Posterior cingulate gyrus (tissue), 11 donors: Measurements from ENCODE around the gene SORCS2.

Source experiments
- DNase-seq, 10 donors: peaks; one replicate each; pipeline versions ENCODE4 v3.0.0 to v3.0.0-alpha.2; 2020 to 2021; ENCODE audit warnings: mixed read lengths in 3 of 10
- intact Hi-C: fragments of 100-400 bp; cut with DNase I; formaldehyde crosslinking; loops from one replicate; pipeline ENCODE4 v1.15.1; 2023

SORCS2 gene

DNA sequence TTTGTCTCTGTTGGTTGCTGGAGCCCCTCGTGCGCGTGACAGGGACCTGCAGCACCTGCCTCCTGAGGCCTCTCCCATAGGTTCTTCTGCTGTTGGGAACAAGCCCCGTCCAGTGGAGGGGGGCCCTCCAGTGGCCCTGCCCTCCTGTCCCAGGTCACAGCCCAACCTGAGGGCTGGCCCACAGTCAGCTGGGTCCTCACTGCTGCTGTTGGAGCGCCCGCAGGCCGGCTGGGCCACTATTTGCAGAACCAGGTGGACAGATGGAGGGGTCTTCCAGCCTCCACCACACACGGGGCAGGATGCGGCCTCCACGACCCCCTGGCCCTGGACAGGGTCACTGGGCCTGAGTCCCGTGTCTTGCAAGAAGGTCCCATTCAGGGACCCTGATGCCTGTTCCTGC, 293.8 kb downstream of the SORCS2 start:
- intact Hi-C loops = no loop called here
- no peak for DNase-seq

DNA sequence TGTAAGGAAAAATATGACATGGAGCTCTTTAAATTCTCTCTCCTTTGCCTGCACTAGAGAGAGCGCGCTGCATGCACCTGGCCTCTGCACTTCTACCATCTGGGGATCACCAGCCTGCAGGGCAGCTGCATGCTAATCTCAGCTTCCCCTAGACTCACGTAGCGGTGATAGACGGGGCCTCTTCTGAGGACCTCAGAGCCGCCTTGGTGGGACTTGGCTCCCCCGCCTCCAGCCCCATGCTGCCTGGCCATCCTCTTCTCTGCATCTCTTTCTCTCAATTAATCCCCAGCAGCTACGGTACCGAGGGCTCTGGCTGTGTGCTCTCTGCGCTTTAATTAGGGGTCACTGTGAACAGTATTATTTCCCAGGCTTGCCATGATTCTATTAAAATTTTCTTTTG, 295.2 kb downstream of the SORCS2 start:
- intact Hi-C loops = no loop called here
- no peak for DNase-seq

DNA sequence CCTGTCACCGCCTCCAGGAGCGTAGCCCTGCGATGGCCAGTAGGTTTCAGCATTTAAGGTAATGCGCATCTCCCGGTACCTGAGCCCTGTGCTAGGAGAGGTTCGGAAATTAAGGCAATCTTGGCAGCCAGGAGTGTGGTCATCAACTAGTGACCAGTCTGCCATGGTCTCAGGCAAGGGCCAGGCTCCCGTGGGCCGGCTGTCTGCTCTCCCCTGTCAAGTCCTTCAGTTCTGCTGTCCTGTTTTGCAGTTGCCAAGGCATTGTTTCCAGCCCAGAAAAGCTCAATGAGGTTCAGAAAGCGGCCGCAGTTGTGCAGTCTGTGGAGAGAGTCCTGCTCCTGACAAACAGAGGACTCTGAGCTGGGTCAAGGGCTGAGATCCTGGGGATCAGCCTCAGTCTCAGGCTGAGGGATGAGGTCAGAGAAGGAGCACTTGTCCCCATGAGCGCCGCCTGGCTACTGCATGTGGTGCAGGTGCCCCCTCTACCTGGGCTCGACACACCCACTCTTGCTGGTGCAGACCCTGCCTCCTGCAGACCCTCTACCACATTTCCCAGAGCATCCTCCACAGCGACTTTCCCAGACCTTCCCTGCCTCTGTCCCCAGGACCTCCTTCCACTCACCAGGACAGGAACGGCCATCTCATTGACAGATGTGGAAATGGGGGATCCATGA, 295.8 kb downstream of the SORCS2 start:
- DNase-seq = no peak
- intact Hi-C loops = no loop called here

DNA sequence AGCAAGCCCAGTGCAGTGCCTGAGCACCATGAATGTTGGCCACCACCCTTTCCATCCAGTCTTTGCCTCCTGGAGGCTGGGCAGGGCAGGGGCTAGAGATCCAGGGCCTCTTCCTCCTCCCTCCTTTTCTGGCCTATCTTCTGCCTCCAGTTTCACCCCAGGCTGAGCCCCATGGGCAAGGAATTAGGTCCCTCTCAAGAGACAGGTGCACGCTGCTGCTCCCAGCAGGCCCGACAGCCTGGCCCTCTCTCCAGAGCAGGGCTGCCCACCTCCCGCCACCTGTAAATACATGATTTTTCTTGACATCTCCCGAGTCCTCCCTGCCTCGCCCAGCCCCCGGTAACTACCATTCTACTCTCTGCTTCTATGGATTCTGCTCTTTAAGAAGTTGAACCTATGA, 299.6 kb downstream of the SORCS2 start:
- no peak for DNase-seq
- intact Hi-C loops = no loop called here

DNA sequence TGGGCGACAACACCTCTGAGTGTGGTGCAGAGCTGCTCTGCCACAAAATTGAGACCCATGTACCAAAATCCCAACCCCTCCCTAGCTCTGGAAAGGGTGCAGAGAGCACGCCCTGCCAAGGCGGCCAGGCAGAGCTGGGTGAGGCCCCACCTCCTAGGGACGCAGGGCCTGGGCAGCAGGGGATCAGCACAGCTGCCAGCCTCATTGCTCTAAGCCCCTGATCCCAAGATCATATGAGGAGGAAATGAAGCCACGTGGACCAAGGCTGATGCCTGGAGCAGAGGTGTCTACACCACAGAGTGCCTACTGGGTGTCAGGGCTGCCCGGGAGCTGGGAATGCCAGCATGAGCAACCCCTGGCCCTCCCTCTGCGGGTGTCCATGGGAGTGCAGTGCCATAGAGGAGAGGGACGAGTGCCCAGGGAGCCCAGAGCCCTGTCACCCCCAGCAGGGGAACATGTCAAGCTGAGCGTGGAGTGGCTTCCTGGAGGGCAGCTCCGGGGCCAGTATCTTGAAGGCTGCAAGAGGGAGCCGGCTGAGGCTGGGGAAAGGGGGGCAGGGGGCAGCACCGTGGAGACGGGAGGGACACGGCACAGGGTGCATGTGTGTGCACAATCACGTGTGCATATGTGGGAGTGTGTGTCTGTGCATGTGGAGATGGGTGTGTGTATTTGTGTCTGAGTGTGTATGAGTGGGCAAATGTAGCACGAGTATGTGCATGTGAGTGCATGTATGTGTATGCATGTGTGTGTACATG, 306.3 kb downstream of the SORCS2 start:
- no peak for DNase-seq
- intact Hi-C loops = no loop called here

DNA sequence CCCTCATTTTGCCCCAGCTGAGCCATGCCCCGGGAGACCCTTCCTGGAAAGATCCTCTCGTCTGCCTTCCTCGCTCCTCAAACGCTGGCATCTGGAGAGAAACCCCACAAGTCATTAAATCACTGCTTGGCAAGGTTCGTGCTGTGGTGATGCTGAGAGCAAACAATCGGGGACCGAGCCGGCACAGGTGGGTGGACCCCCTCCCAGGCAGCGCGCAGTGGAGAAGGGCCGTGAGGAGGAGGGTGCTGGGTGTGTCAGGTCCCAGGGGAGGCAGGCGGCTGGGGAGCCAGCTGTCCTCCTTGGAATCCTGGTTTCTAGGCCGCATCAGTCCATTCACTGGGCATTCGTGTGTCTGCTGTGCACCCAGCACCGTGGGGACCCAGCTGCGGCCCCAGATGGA, 307.3 kb downstream of the SORCS2 start:
- intact Hi-C loops = no loop called here
- DNase-seq = no peak

DNA sequence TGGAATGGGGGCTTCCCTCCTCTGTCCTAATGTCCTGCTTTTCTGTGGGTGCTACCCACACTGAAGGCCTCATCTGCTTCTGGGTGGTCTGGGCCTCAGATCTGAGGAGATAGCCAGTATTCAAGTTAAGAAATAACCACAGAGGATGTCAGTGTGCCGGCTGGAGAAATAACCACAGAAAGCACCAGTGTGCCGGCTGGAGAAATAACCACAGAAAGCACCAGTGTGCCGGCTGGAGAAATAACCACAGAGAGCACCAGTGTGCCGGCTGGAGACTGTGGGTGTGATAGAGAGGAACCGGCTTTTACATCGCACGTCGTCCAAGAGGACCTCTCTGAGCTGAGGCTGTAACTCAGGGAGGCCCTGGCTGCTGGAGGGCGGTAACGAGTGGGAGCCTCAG, 308.1 kb downstream of the SORCS2 start:
- no peak for DNase-seq
- intact Hi-C loops = no loop called here

DNA sequence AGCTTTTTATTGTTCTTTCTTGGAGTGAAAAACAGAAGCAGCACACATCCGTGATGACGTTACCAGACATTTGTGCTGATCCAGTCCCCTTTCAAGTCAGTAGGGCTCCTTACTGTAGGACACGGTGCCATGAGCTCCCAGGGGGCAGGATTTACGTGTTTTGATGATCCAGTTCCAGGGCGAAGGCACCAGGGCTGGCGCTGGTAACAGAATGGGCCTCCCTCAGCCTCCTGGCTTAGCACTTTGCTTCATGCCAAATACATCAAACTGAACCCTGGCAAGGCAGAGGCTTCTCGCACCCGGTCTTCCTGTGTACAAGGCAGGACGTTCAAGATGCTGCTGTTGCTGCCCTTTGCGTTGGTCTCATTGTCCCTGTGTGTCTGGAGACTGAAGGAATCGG, 309.0 kb downstream of the SORCS2 start:
- intact Hi-C loops = no loop called here
- no peak for DNase-seq

DNA sequence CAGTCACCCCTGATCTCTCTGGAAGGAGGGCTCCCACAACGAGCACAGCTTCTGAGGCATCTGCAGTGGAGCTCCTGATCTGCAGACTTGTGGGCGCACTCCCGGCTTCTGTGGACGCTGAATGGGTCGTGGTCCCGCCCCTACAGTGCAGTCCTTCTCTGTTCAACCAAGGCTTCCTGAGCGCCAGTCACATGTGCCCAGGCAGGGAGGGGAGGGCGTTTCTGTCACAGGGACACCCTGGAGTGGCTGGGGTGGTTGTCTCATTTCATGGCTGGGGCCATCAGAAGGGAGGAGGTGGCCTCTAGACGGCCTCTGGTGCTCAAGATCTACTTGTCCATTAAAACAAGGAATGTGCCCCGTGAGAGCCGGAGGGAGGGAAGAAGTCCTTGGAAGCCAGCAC, 309.5 kb downstream of the SORCS2 start:
- DNase-seq = no peak
- intact Hi-C loops = no loop called here

DNA sequence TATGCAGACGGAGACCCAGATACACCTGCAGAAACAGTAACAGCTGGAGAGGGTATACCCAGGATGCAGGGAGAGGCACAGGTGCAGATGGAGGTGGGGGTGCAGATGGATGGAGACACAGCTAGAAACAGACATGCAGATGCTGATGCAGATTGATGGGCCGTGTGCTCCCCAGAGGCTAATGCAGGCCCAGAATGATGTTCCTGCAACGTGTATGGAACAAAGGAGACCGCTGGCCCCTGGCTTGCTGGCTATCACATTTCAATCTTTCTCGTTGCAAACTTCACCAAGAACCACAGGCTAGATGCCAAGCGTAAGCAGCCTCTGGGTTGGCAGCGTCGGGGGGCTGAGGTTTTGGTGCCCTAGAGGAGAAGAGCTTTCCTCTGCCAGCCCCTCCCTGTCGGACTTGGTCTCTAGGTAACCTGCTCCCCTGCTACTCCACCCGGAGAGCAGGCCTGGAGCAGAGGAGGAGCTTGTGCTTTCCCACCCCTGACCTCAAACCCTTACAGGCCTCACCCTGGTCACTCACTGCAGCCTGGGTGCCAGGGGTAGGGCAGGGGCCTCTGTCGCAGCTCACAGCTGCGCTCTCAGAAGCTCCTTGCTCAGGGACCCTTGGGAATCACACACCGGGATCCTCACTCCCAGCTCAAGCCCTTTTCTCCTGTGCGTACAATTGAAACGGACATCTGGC, 311.4 kb downstream of the SORCS2 start:
- intact Hi-C loops = no loop called here
- DNase-seq = no peak

DNA sequence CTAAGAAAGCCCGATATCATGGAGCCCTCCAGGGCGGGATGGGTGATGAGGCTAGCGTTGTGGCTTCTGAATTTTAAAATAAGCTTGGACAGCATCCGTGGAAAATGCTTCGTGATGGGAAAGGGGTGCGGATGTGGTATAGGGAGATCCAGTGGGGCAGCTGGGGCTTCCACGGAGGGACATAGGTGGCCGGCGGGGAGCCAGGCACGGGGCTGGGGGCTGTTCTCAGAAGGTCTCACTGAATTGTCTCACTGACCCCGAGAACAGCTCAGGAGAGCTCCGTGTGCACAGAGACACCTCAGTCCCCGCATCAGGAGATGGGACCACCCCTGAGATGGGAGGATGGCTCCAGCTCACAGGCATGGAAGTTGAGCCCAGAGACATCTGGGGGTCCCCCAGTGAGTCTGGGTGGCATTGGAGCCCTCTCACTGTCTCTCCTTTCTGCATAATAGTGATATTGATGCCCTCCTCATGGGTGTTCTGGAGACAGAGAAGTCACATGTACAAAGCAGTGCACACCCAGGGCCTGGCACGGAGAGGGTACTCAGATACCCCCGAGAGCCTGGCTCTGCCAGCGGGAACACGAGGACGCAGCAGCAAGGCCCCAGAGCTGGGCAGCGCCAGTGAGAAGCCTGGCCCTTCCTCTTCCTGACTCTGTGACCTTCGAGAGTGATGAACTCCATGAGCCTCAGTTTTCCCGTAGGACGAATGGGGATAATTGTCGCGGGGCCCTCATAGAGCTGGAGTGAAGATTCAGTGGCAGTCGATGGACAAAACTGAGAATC, 313.0 kb downstream of the SORCS2 start:
- intact Hi-C loops = no loop called here
- DNase-seq = no peak

DNA sequence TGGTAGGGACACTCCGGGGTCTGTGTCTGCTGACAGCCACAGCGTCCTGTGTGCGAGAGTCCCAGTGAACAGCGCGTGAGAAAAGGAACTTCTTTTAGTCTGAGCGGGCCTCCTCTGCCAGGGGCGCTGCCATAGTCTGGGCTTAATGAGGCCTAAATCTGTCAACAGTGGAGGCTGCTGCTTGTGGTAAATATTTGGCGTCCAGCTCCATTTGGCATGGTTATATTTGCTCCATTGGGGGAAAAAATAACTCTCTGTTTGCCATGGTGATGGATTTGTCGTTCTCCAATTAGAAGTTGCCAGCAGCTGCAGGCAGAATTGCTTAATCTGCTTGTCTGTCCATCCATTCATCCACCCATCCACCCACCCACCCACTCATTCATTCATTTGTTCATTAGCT, 313.8 kb downstream of the SORCS2 start:
- intact Hi-C loops = no loop called here
- DNase-seq = peak in 2 of 10 donors; percentile 22 to 32

DNA sequence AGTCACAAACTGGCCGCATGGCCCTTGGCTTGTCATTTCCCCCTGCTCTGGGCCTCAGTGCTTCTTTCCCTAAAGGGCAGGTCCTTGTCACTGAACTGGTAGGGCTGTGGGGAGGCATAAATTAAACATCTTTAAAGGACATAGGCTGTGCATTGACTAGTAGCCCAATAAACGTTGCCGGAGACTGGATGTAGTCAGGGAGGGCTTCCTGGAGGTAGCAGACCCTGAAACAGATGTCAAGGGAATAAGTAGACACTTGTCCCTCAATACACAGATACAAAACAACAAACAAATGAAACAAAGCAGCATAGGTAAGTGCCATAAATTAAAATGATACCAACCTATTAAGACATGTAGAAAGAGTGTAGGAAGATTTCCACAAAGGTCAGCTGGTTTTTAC, 314.2 kb downstream of the SORCS2 start:
- intact Hi-C loops = no loop called here
- no peak for DNase-seq

DNA sequence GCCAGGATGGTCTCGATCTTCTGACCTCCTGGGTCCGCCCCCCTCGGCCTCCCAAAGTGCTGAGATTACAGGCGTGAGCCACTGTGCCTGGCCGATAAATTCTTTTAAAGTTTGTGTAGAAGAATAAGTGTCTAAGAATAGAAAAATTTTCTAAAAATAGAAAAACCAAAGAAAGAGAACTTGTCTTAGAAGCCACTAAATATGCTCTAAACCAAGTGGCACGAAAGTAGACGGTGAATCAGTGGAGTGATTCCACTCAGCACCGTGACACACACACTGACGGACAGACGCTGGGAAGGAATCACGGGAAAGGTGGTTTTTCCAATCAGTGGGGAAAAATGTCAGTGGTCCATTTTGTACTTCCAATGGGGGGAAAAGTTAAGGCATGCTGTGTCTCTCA, 315.0 kb downstream of the SORCS2 start:
- intact Hi-C loops = no loop called here
- no peak for DNase-seq

DNA sequence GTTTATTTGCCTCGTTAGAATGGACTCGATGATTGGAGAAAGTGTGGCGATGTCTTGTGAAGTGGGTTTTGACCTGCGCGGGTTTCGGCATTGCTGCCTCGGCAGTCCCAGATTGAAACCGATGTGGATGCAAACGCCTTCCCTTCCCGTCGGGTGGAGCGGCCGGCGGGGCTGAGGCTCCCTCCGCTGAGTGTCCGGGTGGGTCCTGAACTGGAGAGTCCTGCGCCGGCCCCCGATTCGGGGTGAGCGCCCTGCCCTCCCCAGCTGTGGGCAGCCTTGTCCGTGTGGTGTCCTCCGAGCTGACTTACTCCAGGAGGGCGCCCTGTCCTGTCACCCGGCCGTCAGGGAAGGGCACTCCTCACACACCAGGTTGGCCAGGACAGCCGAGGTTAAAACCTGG, 317.7 kb downstream of the SORCS2 start:
- intact Hi-C loops = no loop called here
- DNase-seq = no peak

DNA sequence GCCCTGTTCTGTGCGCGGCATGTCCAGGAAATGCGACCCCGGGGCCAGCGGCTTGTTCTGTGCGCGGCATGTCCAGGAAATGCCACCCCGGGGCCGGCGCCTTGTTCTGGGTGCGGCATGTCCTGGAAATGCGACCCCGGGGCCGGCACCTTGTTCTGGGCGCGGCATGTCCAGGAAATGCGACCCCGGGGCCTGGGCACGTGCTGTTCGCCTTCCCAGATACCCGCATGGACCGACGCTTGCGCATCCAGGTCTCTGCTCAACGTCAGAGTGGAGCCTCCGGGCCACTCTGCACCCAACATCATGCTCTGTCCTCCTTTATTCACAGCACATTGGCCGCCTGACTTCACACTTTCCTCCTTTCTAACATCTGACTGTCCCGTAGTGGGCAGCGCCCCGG, 318.2 kb downstream of the SORCS2 start:
- intact Hi-C loops = no loop called here

DNA sequence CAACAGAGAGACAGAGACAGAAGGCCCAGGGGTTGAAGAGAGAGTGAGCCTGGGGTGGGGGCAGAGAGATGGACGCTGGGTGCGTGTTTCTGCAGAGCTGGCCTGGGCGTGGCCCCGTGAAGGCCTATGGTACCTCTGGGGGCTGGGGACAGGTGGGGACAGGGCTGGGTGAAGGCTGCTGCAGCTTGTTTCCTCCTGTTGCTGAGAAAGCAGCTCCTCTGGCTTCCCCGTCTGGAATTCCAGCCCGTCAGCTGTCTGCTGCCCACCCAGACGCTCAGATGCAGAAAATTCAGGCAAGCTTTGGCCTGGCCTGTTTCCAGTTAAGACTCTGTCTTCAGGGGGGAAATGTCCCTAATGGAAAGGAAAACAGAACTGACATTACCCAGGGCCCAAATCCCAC, 319.2 kb downstream of the SORCS2 start:
- no peak for DNase-seq
- intact Hi-C loops = no loop called here

More for the DNA sequence above, 318.2 kb downstream of the SORCS2 start:
- no peak for DNase-seq

DNA sequence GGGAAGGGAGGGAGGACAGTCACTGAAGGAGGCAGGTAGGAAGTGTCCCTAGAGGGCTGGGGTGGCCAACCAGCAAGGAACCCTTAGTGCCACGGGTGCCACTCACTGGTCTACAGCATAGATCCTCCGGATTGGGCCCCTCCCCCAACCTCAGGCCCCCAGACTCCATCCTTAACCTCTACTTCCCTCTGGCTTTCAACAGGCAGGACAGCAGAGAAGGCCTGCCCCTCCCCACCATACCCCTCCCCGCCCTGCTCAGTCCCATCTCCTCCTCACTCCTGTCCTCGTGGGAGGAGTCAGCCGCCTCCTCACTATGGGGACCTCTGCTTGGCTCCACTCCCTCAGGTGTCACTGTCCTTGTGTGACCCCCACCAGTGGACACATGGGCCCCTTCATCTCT, 320.1 kb downstream of the SORCS2 start:
- DNase-seq = no peak
- intact Hi-C loops = no loop called here

DNA sequence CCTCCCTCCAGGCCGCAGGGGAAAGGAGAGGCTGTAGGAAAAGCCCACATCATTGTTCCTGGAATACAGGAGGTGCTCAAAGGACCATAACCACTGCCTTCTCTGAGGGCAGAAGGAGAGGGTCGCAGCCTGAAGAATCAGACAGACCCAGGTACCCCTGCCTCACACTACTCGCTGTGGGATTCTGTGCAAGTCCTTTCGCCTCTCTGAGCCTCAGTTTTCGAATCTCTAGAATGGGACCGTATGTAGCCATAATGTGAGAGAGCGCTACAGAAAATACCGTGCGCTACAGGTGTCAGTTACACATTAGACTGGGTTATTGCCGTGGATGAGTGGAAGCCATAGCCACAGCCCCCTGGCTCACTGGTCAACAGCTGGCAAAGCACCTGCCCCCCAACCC, 320.6 kb downstream of the SORCS2 start:
- intact Hi-C loops = no loop called here
- no peak for DNase-seq

DNA sequence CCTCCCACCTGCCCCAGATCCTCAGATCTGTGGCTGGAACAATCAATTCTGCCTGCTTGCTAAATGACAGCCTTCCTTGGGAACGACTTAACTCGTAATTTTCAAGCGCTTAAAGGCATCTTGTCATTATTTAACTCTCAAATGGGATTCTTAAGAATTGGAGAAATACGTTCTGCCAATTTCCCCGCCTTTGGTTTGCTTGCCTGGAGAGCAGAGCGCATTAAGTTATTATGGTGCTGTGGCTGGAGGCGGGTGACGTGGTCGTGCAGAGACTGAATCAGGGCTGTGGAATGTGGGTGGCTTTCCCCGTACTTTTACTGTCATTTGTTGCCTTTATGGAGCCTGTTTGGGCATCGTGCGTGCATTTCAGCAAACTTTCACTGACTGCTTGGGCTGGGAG, 321.3 kb downstream of the SORCS2 start:
- intact Hi-C loops = no loop called here
- peak in 2 of 10 donors; percentile 43 to 52 for DNase-seq

DNA sequence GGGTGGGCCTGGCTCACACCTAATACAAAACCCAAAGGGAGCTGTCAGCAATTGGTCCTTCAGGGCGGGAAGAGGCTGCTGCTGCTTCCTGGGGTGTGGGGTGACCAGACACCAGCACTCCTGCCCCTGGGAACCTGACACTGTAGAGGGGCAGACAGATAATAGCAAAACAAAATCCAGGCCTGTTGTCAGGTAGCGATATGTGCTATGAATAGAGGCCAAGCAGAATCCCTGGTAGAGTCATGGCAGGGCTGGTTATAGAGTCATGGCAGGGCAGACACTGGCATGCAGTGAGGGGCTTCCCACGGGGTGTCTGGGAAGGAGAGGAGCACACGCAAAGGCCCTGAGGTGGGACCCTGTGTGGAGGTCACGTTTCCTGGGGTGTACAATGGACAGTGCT, 321.9 kb downstream of the SORCS2 start:
- intact Hi-C loops = no loop called here
- DNase-seq = no peak
